Endodermal cell (in vitro differentiated cells): ENCODE results near the gene SDR9C7. TPM values are rescaled to one million over a fixed set of nuclear protein-coding genes. Genes with fewer than 3 reads are reported as not detected.
"Not testable (repeated sequence)": the region's sequence is repeated elsewhere in the genome, so short reads cannot be mapped to it uniquely, and the experiment has no call there.

ENCODE experiments used
- DNase-seq: peaks from one replicate; pipeline ENCODE4 v3.0.0-alpha.2; 2017
- H3K27ac ChIP-seq: 2 replicates; pipeline ENCODE4 v1.5.1; 2013; ENCODE audit warnings: mild to moderate bottlenecking, low read depth, low read length, moderate library complexity
- H3K27me3 ChIP-seq: 2 replicates; pipeline ENCODE4 v1.6.1; 2013; ENCODE audit warnings: mild to moderate bottlenecking, low read length, moderate library complexity; ENCODE audit not compliant: insufficient read depth, control insufficient read depth, poor library complexity, severe bottlenecking
- H3K36me3 ChIP-seq: 2 replicates; pipeline ENCODE4 v1.7.0; 2013; ENCODE audit warnings: mild to moderate bottlenecking, low read length, moderate library complexity; ENCODE audit not compliant: control insufficient read depth, insufficient read depth
- H3K4me1 ChIP-seq: one replicate; pipeline ENCODE4 v1.7.0; 2013; ENCODE audit warnings: low read length; ENCODE audit not compliant: control insufficient read depth, insufficient read depth
- H3K4me3 ChIP-seq: 2 replicates; pipeline ENCODE4 v1.5.1; 2013; ENCODE audit warnings: mild to moderate bottlenecking, low read length, moderate library complexity
- H3K9ac ChIP-seq: 2 replicates; pipeline ENCODE4 v1.6.1; 2013; ENCODE audit warnings: mild to moderate bottlenecking, low read length, moderate library complexity; ENCODE audit not compliant: poor library complexity, severe bottlenecking; ENCODE audit errors: extremely low read depth
- H3K9me3 ChIP-seq: 2 replicates; pipeline ENCODE4 v1.6.1; 2013; ENCODE audit warnings: mild to moderate bottlenecking, low read length, moderate library complexity; ENCODE audit not compliant: control insufficient read depth
- H3K27ac Mint-ChIP-seq: 2 replicates; pipeline ENCODE4 v1.8.0; 2020; ENCODE audit warnings: mixed read lengths
- H3K27me3 Mint-ChIP-seq: 2 replicates; pipeline ENCODE4 v1.8.0; 2021; ENCODE audit warnings: mild to moderate bottlenecking, mixed read lengths; ENCODE audit not compliant: insufficient read depth
- H3K36me3 Mint-ChIP-seq: 2 replicates; pipeline ENCODE4 v1.8.0; 2020; ENCODE audit warnings: low read depth, mixed read lengths
- H3K4me1 Mint-ChIP-seq: 2 replicates; pipeline ENCODE4 v1.8.0; 2020; ENCODE audit warnings: mixed read lengths
- H3K4me3 Mint-ChIP-seq: 2 replicates; pipeline ENCODE4 v1.8.0; 2020; ENCODE audit warnings: mild to moderate bottlenecking, moderate library complexity, mixed read lengths
- H3K9me3 Mint-ChIP-seq: 2 replicates; pipeline ENCODE4 v1.8.0; 2020; ENCODE audit warnings: mild to moderate bottlenecking, mixed read lengths
- WGBS, 2 experiments: methylation state at CpG; one replicate each; pipeline versions ENCODE4 v1.1.5 to v1.1.7; 2013; ENCODE audit warnings: missing lambda C conversion rate in 2 of 2, mixed read lengths in 1 of 2; ENCODE audit not compliant: insufficient coverage in 1 of 2, insufficient read length in 1 of 2; 5-methylcytosine and 5-hydroxymethylcytosine counted together
- total RNA-seq, 2 donors: library from RNA; stranded (reverse); fragmentation: NEBNext Ultra II Directional in 1 of 2; extraction: Animal tissue kit (Norgen Biotek cat#: 25700) in 1 of 2; gene quantifications; 2 replicates in 1 of 2; 3 replicates in 1 of 2; pipeline ENCODE4 v1.2.1, GENCODE V29; 2021
- TF ChIP-seq, protein P1 (sequence below): fragments of 200-600 bp; sonication (generic); conservative IDR thresholded peaks from 2 replicates; pipeline ENCODE4 v1.5.0; 2021; ENCODE audit warnings: antibody characterized with exemption, mild to moderate bottlenecking

SDR9C7 gene
- total RNA-seq, 2 donors from 2014 or later: not detected

DNA sequence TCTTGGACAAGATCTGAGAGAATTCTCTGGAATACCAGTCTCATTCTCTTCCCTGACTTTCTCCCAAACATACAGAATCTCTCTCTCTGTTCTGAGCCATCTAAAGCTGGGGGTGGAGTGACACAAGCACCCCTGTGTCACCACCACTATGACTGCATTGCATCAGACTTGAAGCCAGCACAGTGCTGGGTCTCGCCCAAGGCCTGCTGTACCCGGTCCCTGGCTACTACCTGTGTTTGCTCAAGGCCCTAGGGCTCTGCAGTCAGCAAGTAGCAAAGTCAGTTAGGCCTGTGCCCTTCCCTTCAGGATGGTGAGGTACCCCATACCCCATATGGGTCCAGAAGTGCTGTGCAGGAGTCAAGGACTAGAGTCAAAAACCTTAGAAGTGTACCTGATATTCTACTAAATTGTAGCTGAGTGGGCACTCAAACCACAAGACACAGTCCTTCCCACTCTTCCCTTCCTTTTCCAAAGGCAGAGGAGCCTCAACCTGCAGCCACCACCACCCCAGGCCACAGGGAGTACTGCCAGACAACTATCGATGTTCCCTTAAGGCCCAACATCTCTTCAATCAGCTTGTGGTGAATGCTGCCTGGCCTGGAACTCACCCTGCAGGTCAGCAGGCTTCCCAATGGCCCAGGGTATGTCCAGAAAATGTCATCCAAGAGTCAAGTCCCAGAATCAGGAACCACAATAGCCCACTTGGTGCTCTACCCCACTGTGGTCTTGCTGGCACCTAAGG lies 44.4 kb upstream of the SDR9C7 start:
- peak; percentile 27 for DNase-seq
- Histone ChIP-seq H3K36me3 (no peaks in the 10 kb centered on the region), H3K4me3 (no peak overlapping the region), H3K9ac (no peak overlapping the region), H3K4me1 (no peaks in the 10 kb centered on the region), H3K9me3 (no peaks in the 10 kb centered on the region), H3K27me3 (no peaks in the 10 kb centered on the region), H3K27ac (no peak overlapping the region)
- Mint-ChIP-seq H3K36me3 (no peaks in the 10 kb centered on the region), H3K27ac (no peak overlapping the region), H3K4me1 (no peaks in the 10 kb centered on the region), H3K27me3 (no peaks in the 10 kb centered on the region), H3K4me3 (no peak overlapping the region), H3K9me3 (no peaks in the 10 kb centered on the region)
- 91% methylated on average over 3 of the region's 3 CpGs; no CpG with 5 or more reads in 1 of the 2 experiments for WGBS, 2 experiments
- TF ChIP-seq, protein P1, sequence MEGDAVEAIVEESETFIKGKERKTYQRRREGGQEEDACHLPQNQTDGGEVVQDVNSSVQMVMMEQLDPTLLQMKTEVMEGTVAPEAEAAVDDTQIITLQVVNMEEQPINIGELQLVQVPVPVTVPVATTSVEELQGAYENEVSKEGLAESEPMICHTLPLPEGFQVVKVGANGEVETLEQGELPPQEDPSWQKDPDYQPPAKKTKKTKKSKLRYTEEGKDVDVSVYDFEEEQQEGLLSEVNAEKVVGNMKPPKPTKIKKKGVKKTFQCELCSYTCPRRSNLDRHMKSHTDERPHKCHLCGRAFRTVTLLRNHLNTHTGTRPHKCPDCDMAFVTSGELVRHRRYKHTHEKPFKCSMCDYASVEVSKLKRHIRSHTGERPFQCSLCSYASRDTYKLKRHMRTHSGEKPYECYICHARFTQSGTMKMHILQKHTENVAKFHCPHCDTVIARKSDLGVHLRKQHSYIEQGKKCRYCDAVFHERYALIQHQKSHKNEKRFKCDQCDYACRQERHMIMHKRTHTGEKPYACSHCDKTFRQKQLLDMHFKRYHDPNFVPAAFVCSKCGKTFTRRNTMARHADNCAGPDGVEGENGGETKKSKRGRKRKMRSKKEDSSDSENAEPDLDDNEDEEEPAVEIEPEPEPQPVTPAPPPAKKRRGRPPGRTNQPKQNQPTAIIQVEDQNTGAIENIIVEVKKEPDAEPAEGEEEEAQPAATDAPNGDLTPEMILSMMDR: no peak

DNA sequence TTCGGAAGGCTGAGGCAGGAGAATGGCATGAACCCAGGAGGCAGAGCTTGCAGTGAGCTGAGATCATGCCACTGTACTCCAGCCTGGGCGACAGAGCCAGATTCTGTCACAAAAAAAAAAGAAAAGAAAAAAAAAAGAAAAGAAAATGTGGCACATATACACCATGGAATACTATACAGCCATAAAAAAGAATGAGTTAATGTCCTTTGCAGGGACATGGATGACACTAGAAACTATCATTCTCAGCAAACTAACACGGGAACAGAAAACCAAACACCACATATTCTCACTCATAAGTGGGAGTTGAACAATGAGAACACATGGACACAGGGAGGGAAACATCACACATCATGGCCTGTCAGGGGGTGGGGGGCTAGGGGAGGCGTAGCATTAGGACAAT lies 43.2 kb upstream of the SDR9C7 start:
- not testable (repeated sequence) for H3K27me3 Mint-ChIP-seq, H3K4me1 ChIP-seq, H3K4me3 ChIP-seq, DNase-seq, H3K9ac ChIP-seq, H3K27ac Mint-ChIP-seq, H3K27me3 ChIP-seq, H3K36me3 ChIP-seq, H3K27ac ChIP-seq, H3K4me1 Mint-ChIP-seq, H3K9me3 Mint-ChIP-seq, H3K4me3 Mint-ChIP-seq, H3K9me3 ChIP-seq, H3K36me3 Mint-ChIP-seq
- WGBS, 2 experiments: 83 to 100% methylated on average over 1 to 2 of the region's 4 CpGs

DNA sequence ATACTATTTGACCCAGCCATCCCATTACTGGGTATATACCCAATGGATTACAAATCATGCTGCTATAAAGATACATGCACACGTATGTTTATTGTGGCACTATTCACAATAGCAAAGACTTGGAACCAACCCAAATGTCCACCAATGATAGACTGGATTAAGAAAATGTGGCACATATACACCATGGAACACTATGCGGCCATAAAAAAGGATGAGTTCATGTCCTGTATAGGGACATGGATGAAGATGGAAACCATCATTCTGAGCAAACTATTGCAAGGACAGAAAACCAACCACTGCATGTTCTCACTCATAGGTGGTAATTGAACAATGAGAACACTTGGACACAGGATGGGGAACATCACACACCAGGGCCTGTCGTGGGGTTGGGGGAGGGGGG lies 40.0 kb upstream of the SDR9C7 start:
- not testable (repeated sequence) for H3K4me1 Mint-ChIP-seq, H3K27ac Mint-ChIP-seq, DNase-seq, H3K27me3 ChIP-seq, H3K9me3 ChIP-seq, H3K36me3 ChIP-seq, H3K9ac ChIP-seq, H3K4me3 ChIP-seq, H3K4me3 Mint-ChIP-seq, H3K36me3 Mint-ChIP-seq, H3K27ac ChIP-seq, H3K4me1 ChIP-seq, H3K9me3 Mint-ChIP-seq
- 80 to 83% methylated on average over 1 to 2 of the region's 3 CpGs for WGBS, 2 experiments
- peaks cover 13% of the 10 kb centered on the region for H3K27me3 Mint-ChIP-seq

DNA sequence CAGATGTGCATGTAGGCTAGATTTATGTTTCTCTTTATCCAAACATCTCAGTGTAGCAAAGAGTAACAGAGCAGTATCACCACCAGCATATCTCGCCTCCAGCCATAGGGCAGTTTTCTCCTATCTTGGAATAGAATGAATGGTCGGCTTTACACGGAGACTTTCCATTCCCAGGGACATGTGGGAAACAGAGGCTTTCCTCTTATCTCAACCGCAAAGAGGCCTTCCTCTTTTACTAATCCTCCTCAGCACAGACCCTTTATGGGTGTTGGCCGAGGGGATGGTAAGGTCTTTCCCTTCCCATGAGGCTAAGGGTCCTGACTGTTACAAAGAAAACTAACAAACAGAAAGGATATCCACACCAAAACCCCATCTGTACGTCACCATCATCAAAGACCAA lies 34.7 kb upstream of the SDR9C7 start:
- peaks cover 37% of the 10 kb centered on the region for H3K9me3 Mint-ChIP-seq
- not testable (repeated sequence) for H3K27ac Mint-ChIP-seq
- WGBS, 2 experiments: 95 to 96% methylated on average over 3 to 6 of the region's 6 CpGs

DNA sequence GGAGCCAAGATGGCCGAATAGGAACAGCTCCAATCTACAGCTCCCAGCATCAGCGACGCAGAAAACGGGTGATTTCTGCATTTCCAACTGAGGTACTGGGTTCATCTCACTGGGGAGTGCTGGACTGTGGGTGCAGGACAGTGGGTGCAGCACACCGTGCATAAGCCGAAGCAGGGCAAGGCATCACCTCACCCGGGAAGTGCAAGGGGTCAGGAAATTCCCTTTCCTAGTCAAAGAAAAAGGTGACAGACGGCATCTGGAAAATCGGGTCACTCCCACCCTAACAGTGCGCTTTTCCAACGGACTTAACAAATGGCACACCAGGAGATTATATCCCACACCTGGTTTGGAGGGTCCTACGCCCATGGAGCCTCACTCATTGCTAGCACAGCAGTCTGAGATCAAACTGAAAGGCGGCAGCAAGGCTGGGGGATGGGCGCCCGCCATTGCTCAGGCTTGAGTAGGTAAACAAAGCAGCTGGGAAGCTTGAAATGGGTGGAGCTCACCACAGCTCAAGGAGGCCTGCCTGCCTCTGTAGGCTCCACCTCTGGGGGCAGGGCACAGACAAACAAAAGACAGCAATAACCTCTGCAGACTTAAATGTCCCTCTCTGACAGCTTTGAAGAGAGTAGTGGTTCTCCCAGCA lies 31.9 kb upstream of the SDR9C7 start:
- not testable (repeated sequence) for H3K27ac Mint-ChIP-seq, H3K4me3 Mint-ChIP-seq, H3K36me3 ChIP-seq, H3K4me3 ChIP-seq, H3K27me3 ChIP-seq, H3K9me3 ChIP-seq, H3K4me1 Mint-ChIP-seq, H3K4me1 ChIP-seq, H3K27ac ChIP-seq, H3K9ac ChIP-seq, H3K36me3 Mint-ChIP-seq
- Mint-ChIP-seq H3K9me3 (peaks cover 57% of the 10 kb centered on the region), H3K27me3 (peaks cover 26% of the 10 kb centered on the region)
- WGBS, 2 experiments: 80 to 82% methylated on average over 9 to 15 of the region's 15 CpGs
- DNase-seq: peak; percentile 62

More for the DNA sequence above, 34.7 kb upstream of the SDR9C7 start:
- H3K9ac ChIP-seq, DNase-seq, H3K4me3 ChIP-seq, H3K4me1 Mint-ChIP-seq, H3K36me3 ChIP-seq, H3K27me3 ChIP-seq, H3K27ac ChIP-seq, H3K4me3 Mint-ChIP-seq, H3K36me3 Mint-ChIP-seq, H3K4me1 ChIP-seq, H3K9me3 ChIP-seq: not testable (repeated sequence)
- peaks cover 25% of the 10 kb centered on the region for H3K27me3 Mint-ChIP-seq

DNA sequence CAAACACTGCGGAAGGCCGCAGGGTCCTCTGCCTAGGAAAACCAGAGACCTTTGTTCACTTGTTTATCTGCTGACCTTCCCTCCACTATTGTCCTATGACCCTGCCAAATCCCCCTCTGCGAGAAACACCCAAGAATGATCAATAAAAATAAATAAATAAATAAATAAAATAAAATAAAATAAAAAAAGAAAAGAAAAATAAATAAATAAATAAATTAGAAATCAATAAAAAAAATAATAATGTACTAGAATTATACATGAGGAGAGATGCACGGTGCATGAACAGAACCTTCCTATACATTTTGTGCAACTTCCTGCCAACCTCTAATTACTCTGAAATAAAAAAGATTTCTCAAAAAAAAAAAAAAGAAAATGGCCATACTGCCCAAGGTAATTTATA lies 30.9 kb upstream of the SDR9C7 start:
- H3K9ac ChIP-seq, DNase-seq, H3K4me1 Mint-ChIP-seq, H3K9me3 ChIP-seq, H3K36me3 Mint-ChIP-seq, H3K4me1 ChIP-seq, H3K4me3 ChIP-seq, H3K36me3 ChIP-seq, H3K27ac Mint-ChIP-seq, H3K27me3 ChIP-seq, H3K4me3 Mint-ChIP-seq, H3K27ac ChIP-seq: not testable (repeated sequence)
- peaks cover 19% of the 10 kb centered on the region for H3K27me3 Mint-ChIP-seq
- WGBS, 2 experiments: 89% methylated on average over 1 of the region's 4 CpGs; no CpG with 5 or more reads in 1 of the 2 experiments
- peaks cover 64% of the 10 kb centered on the region for H3K9me3 Mint-ChIP-seq
